DOHH2 (cell line): ENCODE measurements around the gene ANGPTL5.

Experiments used
- CTCF ChIP-seq: fragments of 200-600 bp; sonication (generic); IDR thresholded peaks from one replicate; pipeline ENCODE4 v1.5.1; 2014; ENCODE audit warnings: antibody characterized with exemption, mild to moderate bottlenecking, low read depth, low read length; ENCODE audit not compliant: poor library complexity, severe bottlenecking
- EZH2phosphoT487 ChIP-seq: fragments of 200-600 bp; sonication (generic); IDR thresholded peaks from 2 replicates; pipeline ENCODE4 v1.6.1; 2017; ENCODE audit warnings: borderline replicate concordance, mild to moderate bottlenecking, antibody characterized with exemption, low read length, moderate library complexity, mixed read lengths

GRCh38 chr11:101955278-101955677 is 39.0 kb upstream of the ANGPTL5 start:
- TF ChIP-seq CTCF (no peak), EZH2phosphoT487 (no peak)
